ENCODE data around the gene ZBTB26.

The ZBTB26 gene

DNA sequence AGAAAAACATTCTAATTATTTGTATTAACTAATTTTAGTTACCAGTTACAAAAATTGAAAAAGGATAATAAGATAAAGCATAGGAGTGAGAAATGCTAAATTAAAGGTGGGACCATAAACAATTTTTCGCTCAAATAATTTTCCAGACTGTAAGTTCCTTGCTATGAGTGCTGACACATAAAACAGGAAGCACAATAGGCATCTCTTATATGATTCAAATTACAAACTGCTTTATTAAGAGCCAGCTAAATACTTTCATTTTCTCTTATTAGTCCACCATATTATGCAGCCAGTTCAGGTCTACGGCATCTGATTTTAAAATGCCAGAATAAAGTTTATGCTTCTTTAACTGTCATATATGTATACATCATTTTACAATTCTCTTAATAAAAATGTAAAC lies 30.5 kb downstream of the ZBTB26 start:
- Histone ChIP-seq H2BK5ac (ENCODE audit: low read depth, low read length, poor library complexity, severe bottlenecking) (no peak overlapping the region), H3K4ac (ENCODE audit: low read depth in 1 of 2, low read length in 2 of 2) (no peak overlapping the region), H3K18ac (ENCODE audit: low read depth in 1 of 2, low read length in 2 of 2) (no peak overlapping the region), H3K4me1 (ENCODE audit: control insufficient read depth, insufficient read depth, low read depth, low read length) (peaks cover 5% of the 10 kb centered on the region), H3K27ac (ENCODE audit: low read length, poor library complexity, severe bottlenecking) (no peak overlapping the region), H3K14ac (ENCODE audit: low read length in 2 of 2) (no peak overlapping the region), H4K91ac (ENCODE audit: low read length) (no peak overlapping the region), H3K79me1 (replicated peaks; ENCODE audit: low read length, poor library complexity, severe bottlenecking) (no peaks in the 10 kb centered on the region), H3K27me3 (ENCODE audit: control insufficient read depth in 1 of 2, insufficient read depth in 1 of 2, low read length in 2 of 2) (no peaks in the 10 kb centered on the region), H3K36me3 (ENCODE audit: control insufficient read depth in 1 of 2, insufficient read depth in 2 of 2, low read depth in 1 of 2, low read length in 2 of 2) (peaks cover 3 to 17% of the 10 kb centered on the region in 2 experiments), H4K8ac (ENCODE audit: low read length) (no peak overlapping the region), H3K4me3 (ENCODE audit: insufficient read depth in 1 of 2, low read depth in 1 of 2, low read length in 2 of 2) (peak overlapping the region in 1 of 2 experiments; percentile 55), H3K9me3 (ENCODE audit: control insufficient read depth, low read length) (no peaks in the 10 kb centered on the region), H3K4me2 (ENCODE audit: low read length, poor library complexity, severe bottlenecking) (no peak overlapping the region), H3K9ac (ENCODE audit: low read length) (peak overlapping the region; percentile 78), H2BK15ac (ENCODE audit: low read depth, poor library complexity, severe bottlenecking) (no peak overlapping the region), H2BK120ac (ENCODE audit: low read depth, low read length) (no peak overlapping the region), H2AK5ac (ENCODE audit: low read length, severe bottlenecking) (no peak overlapping the region), H3K23ac (ENCODE audit: low read length in 2 of 2) (no peak overlapping the region), H2BK12ac (ENCODE audit: low read length in 2 of 2) (no peak overlapping the region), H2AFZ (ENCODE audit: low read depth, low read length) (no peak overlapping the region)
- peak; percentile 34 for DNase-seq
- 94% methylated on average over 1 of the region's 2 CpGs for WGBS

DNA sequence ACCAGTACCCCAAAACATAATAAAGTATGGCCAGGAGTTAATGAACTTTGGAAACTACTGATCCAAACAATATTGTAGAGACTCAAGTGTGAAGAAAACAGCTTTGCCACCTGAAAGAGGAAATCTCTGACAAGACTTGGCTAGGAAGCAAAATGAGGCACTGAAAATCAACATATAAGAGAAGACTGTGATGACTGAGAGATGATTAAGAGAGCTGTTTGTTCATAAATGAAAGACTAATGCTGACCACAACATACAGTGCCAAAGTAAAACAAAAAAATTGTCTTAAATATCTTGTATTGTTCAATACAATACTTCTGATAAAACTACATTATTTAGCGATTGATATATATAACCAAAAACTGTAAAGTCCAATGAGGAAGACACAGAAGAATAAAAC lies 33.3 kb downstream of the ZBTB26 start:
- peaks cover 2% of the 10 kb centered on the region for H3K79me1 ChIP-seq (replicated peaks; ENCODE audit: low read length, poor library complexity, severe bottlenecking)
- no peak overlapping the region for H3K4ac ChIP-seq (ENCODE audit: low read depth in 1 of 2, low read length in 2 of 2)
- peaks cover 5% of the 10 kb centered on the region for H3K4me1 ChIP-seq (ENCODE audit: control insufficient read depth, insufficient read depth, low read depth, low read length)
- no peak overlapping the region for H2BK120ac ChIP-seq (ENCODE audit: low read depth, low read length)
- H2BK15ac ChIP-seq (ENCODE audit: low read depth, poor library complexity, severe bottlenecking), result no peak overlapping the region
- no peak for DNase-seq
- H2BK12ac ChIP-seq (ENCODE audit: low read length in 2 of 2), result no peak overlapping the region
- no peak overlapping the region for H2AK5ac ChIP-seq (ENCODE audit: low read length, severe bottlenecking)
- peak overlapping the region; percentile 51 for H3K9ac ChIP-seq (ENCODE audit: low read length)
- no CpG with 5 or more reads among the region's 1 CpG for WGBS
- H3K4me3 ChIP-seq (ENCODE audit: insufficient read depth in 1 of 2, low read depth in 1 of 2, low read length in 2 of 2), result no peak overlapping the region
- no peak overlapping the region for H3K23ac ChIP-seq (ENCODE audit: low read length in 2 of 2)
- H3K4me2 ChIP-seq (ENCODE audit: low read length, poor library complexity, severe bottlenecking), result no peak overlapping the region
- H2AFZ ChIP-seq (ENCODE audit: low read depth, low read length), result no peak overlapping the region
- no peaks in the 10 kb centered on the region for H3K27me3 ChIP-seq (ENCODE audit: control insufficient read depth in 1 of 2, insufficient read depth in 1 of 2, low read length in 2 of 2)
- H2BK5ac ChIP-seq (ENCODE audit: low read depth, low read length, poor library complexity, severe bottlenecking), result no peak overlapping the region
- H4K8ac ChIP-seq (ENCODE audit: low read length), result no peak overlapping the region
- no peaks in the 10 kb centered on the region for H3K9me3 ChIP-seq (ENCODE audit: control insufficient read depth, low read length)
- peaks cover 10 to 43% of the 10 kb centered on the region in 2 experiments for H3K36me3 ChIP-seq (ENCODE audit: control insufficient read depth in 1 of 2, insufficient read depth in 2 of 2, low read depth in 1 of 2, low read length in 2 of 2)
- H3K27ac ChIP-seq (ENCODE audit: low read length, poor library complexity, severe bottlenecking), result no peak overlapping the region
- H3K18ac ChIP-seq (ENCODE audit: low read depth in 1 of 2, low read length in 2 of 2), result no peak overlapping the region
- H4K91ac ChIP-seq (ENCODE audit: low read length), result no peak overlapping the region
- H3K14ac ChIP-seq (ENCODE audit: low read length in 2 of 2), result no peak overlapping the region

DNA sequence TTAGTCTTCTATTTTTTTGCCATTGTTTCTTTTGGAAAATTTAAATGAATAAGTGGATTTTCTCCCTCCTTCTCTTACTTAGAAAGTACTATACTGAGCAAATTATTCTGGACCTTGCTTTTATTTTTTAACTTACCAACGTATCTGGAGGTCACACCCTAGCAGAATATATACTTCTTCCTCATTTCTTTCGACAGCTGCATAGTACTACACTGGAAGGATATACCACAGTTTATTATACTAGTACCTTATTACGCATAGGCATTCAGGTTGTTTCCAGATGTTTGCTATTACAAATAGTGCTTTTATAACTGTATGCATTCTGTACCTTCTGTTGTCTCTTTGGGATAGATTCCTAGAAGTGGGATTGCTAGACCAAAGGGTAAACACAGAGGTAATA lies 42.8 kb downstream of the ZBTB26 start:
- H3K18ac ChIP-seq (ENCODE audit: low read depth in 1 of 2, low read length in 2 of 2), result no peak overlapping the region

DNA sequence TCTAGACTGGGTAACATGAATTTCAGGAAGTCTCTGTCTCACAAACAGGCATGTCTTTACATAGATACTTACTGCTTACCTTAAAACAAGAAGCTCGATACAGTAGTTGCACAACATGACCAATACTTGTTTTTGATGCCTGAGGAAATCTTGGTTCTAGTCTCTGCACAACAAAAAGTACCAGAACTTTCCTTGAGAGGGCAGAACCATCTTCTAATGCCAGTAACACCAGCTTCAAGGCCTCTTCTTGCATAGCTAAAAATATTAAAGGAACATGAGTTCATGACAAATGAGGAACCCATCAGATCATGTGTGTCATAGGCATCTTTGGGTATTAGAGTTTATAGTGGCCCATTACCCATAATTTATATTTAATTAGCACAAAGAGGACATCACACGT lies 48.2 kb downstream of the ZBTB26 start:
- WGBS, result 100% methylated on average over 2 of the region's 2 CpGs
- Histone ChIP-seq H3K9me3 (ENCODE audit: control insufficient read depth, low read length) (no peaks in the 10 kb centered on the region), H2BK120ac (ENCODE audit: low read depth, low read length) (no peak overlapping the region), H3K27me3 (ENCODE audit: control insufficient read depth in 1 of 2, insufficient read depth in 1 of 2, low read length in 2 of 2) (no peaks in the 10 kb centered on the region), H3K9ac (ENCODE audit: low read length) (no peak overlapping the region), H3K4me1 (ENCODE audit: control insufficient read depth, insufficient read depth, low read depth, low read length) (no peaks in the 10 kb centered on the region), H3K27ac (ENCODE audit: low read length, poor library complexity, severe bottlenecking) (no peak overlapping the region), H2AK5ac (ENCODE audit: low read length, severe bottlenecking) (no peak overlapping the region), H3K36me3 (ENCODE audit: control insufficient read depth in 1 of 2, insufficient read depth in 2 of 2, low read depth in 1 of 2, low read length in 2 of 2) (peaks cover 30 to 92% of the 10 kb centered on the region in 2 experiments), H3K79me1 (replicated peaks; ENCODE audit: low read length, poor library complexity, severe bottlenecking) (peaks cover 12% of the 10 kb centered on the region), H3K4me3 (ENCODE audit: insufficient read depth in 1 of 2, low read depth in 1 of 2, low read length in 2 of 2) (no peak overlapping the region), H3K23ac (ENCODE audit: low read length in 2 of 2) (no peak overlapping the region), H4K91ac (ENCODE audit: low read length) (no peak overlapping the region), H2BK5ac (ENCODE audit: low read depth, low read length, poor library complexity, severe bottlenecking) (no peak overlapping the region), H3K4ac (ENCODE audit: low read depth in 1 of 2, low read length in 2 of 2) (no peak overlapping the region), H4K8ac (ENCODE audit: low read length) (no peak overlapping the region), H2AFZ (ENCODE audit: low read depth, low read length) (no peak overlapping the region), H3K18ac (ENCODE audit: low read depth in 1 of 2, low read length in 2 of 2) (no peak overlapping the region), H3K14ac (ENCODE audit: low read length in 2 of 2) (no peak overlapping the region), H2BK15ac (ENCODE audit: low read depth, poor library complexity, severe bottlenecking) (no peak overlapping the region), H3K4me2 (ENCODE audit: low read length, poor library complexity, severe bottlenecking) (no peak overlapping the region), H2BK12ac (ENCODE audit: low read length in 2 of 2) (no peak overlapping the region)
- DNase-seq, result no peak

More for the DNA sequence above, 42.8 kb downstream of the ZBTB26 start:
- peaks cover 26 to 91% of the 10 kb centered on the region in 2 experiments for H3K36me3 ChIP-seq (ENCODE audit: control insufficient read depth in 1 of 2, insufficient read depth in 2 of 2, low read depth in 1 of 2, low read length in 2 of 2)
- no peak overlapping the region for H2BK15ac ChIP-seq (ENCODE audit: low read depth, poor library complexity, severe bottlenecking)
- no peaks in the 10 kb centered on the region for H3K9me3 ChIP-seq (ENCODE audit: control insufficient read depth, low read length)
- no peak overlapping the region for H3K27ac ChIP-seq (ENCODE audit: low read length, poor library complexity, severe bottlenecking)
- H3K14ac ChIP-seq (ENCODE audit: low read length in 2 of 2), result no peak overlapping the region
- no peak overlapping the region for H4K91ac ChIP-seq (ENCODE audit: low read length)
- DNase-seq, result no peak
- H2AK5ac ChIP-seq (ENCODE audit: low read length, severe bottlenecking), result no peak overlapping the region
- H3K4me1 ChIP-seq (ENCODE audit: control insufficient read depth, insufficient read depth, low read depth, low read length), result no peaks in the 10 kb centered on the region
- WGBS, result 100% methylated on average over 1 of the region's 3 CpGs
- no peak overlapping the region for H3K4me2 ChIP-seq (ENCODE audit: low read length, poor library complexity, severe bottlenecking)
- no peak overlapping the region for H2AFZ ChIP-seq (ENCODE audit: low read depth, low read length)
- no peak overlapping the region for H3K9ac ChIP-seq (ENCODE audit: low read length)
- no peak overlapping the region for H3K4ac ChIP-seq (ENCODE audit: low read depth in 1 of 2, low read length in 2 of 2)
- no peak overlapping the region for H4K8ac ChIP-seq (ENCODE audit: low read length)
- peaks cover 11% of the 10 kb centered on the region for H3K79me1 ChIP-seq (replicated peaks; ENCODE audit: low read length, poor library complexity, severe bottlenecking)
- H3K27me3 ChIP-seq (ENCODE audit: control insufficient read depth in 1 of 2, insufficient read depth in 1 of 2, low read length in 2 of 2), result no peaks in the 10 kb centered on the region
- H3K4me3 ChIP-seq (ENCODE audit: insufficient read depth in 1 of 2, low read depth in 1 of 2, low read length in 2 of 2), result no peak overlapping the region
- no peak overlapping the region for H3K23ac ChIP-seq (ENCODE audit: low read length in 2 of 2)
- no peak overlapping the region for H2BK120ac ChIP-seq (ENCODE audit: low read depth, low read length)
- no peak overlapping the region for H2BK5ac ChIP-seq (ENCODE audit: low read depth, low read length, poor library complexity, severe bottlenecking)
- H2BK12ac ChIP-seq (ENCODE audit: low read length in 2 of 2), result no peak overlapping the region
